Cardiac septum (tissue), 1 donor: ENCODE data around the gene SNX19. TPM values are rescaled to one million over a fixed set of nuclear protein-coding genes. Genes with fewer than 3 reads are reported as not detected.
"Not testable (repeated sequence)": the region's sequence is repeated elsewhere in the genome, so short reads cannot be mapped to it uniquely, and the experiment has no call there.

Source experiments
- DNase-seq: peaks from one replicate; pipeline ENCODE4 v3.0.0-alpha.2; 2020; ENCODE audit warnings: low spot score
- intact Hi-C: fragments of 100-400 bp; cut with DNase I; formaldehyde crosslinking; loops from one replicate; pipeline ENCODE4 v1.14.0; 2022
- long read RNA-seq: library from polyadenylated mRNA; unstranded; transcript quantifications from one replicate; pipeline ENCODE4 v2.0.0, GENCODE V29; 2021
- total RNA-seq: library from RNA; stranded (reverse); fragmentation: NEBNext Ultra II Directional; extraction: Animal tissue kit (Norgen Biotek cat#: 25700); gene quantifications from one replicate; pipeline ENCODE4 v1.2.1, GENCODE V29; 2021
- donor health status: DM: no; HTN: no; CAD: no.

Gene SNX19
- 45.9 TPM for total RNA-seq
- long read RNA-seq, full-length matches to known transcripts: 9 of 24 reads
- long read RNA-seq, partial matches to known transcripts: 9 of 24 reads
- long read RNA-seq, other reads (novel, unspliced or antisense): 6 of 24 reads

DNA sequence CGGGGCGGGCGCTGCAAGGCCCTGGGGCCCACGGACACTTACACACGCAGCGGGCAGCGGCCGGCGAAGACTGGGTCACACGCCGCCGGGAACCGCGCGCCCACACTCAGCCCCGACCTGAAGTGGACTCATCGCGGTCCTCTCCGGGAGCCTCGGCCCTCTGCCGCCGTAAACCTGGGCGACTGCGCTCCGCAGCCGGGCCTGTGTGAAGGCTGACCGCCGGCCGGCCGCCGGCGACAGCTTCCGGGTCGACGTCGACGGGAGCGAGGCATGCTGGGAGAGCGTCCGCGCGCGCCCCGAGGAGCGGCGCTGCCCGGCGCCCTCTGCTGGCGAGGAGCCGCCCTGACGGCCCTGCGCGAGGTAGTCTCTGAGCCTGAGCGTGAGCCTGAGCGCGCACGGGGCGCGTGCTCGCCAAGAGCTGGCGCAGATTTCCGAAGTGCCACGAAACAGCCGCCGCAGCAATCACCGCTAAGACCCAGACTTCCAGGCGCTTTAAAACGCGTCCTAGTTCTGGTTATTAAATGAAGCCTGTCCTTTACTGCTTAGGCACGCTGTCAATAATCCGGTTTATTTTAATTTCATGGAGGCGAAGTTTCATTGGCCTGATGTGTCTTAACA is at the start of gene SNX19:
Gene SNX19, minus strand, starts transcription at position 242 of the 618 bp plus-strand sequence. CDS start 540 bp downstream, outside the sequence.
- peak; percentile 97 for DNase-seq
- intact Hi-C loops: no loop called here

DNA sequence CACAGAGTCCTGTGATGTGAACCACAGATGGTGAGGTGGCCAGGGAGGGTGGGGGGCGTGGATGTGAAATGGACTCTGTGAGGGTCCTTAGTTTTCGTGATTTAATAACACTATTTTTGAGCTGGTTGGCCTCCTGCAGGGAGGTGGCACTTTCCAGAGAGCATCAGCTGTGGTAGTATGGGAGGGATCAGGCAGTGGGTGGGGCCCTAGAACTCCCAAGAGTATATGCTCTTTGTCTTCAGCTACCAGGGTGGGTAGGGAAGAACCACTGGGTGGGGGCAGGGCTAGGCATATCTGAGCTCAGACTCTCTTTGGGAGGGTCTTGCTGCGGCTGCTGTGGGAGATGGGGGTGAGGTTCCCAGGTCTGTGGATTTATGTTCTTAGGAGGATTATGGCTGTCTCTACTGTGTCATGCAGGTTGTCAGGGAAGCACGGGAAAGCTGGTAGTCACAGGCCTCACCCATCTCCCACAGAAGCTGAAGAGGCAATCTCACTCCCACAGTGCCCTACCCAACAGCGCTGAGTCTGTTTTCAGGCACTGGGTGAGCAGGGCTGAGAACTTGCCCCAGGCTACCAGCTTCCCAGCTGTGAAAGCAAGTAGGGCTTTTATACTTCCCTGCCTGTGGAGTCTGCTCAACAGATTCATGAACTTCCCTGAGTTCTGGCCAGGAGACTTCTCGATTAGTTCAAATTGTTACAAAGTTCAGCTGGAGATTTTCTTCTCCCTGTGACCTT is 47.9 kb upstream of the SNX19 start:
- intact Hi-C loops: no loop called here
- DNase-seq: no peak

GRCh38 chr11:130947889-130948288 is 31.6 kb upstream of the SNX19 start:
- no peak for DNase-seq
- intact Hi-C loops: no loop called here

GRCh38 chr11:130947481-130947880 is 31.2 kb upstream of the SNX19 start:
- no peak for DNase-seq
- intact Hi-C loops: no loop called here

DNA sequence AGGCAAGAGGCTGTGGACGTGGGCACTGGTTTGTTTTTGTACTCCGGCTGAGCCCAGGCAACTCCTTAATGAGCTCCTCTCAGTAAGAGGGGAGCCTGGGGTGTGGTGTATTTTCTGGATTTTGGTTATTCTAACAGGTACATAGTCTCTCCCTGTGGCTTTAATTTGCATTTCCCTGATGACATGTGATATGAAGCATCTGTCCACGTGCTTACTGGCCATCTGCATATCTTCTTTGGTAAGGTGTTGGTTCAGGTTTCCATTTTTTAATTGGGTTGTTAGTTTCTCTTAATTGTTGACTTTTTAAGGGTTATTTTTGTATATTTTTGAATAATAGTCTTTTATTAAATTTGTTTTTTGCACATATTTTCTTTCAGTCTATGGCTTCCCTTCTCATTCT is 30.8 kb upstream of the SNX19 start:
- intact Hi-C loops: no loop called here
- no peak for DNase-seq

- intact Hi-C loops: no loop called here
- DNase-seq: peak; percentile 81
Measured at GRCh38 chr11:130945896-130946295, 29.6 kb upstream of the SNX19 start.

- intact Hi-C loops: no loop called here
- DNase-seq: no peak
Measured at GRCh38 chr11:130940706-130941105, 24.4 kb upstream of the SNX19 start.

- DNase-seq: no peak
- intact Hi-C loops: no loop called here
Measured at GRCh38 chr11:130937051-130937450, 20.8 kb upstream of the SNX19 start.

- intact Hi-C loops: no loop called here
- no peak for DNase-seq
Measured at GRCh38 chr11:130932086-130932712, 15.9 kb upstream of the SNX19 start.

- intact Hi-C loops: loop anchor here (5.0 kb wide), 1 partner anchor 748 kb away; no protein-coding TSS in a partner anchor
- no peak for DNase-seq
Measured at GRCh38 chr11:130924750-130925149, 8.5 kb upstream of the SNX19 start.

DNA sequence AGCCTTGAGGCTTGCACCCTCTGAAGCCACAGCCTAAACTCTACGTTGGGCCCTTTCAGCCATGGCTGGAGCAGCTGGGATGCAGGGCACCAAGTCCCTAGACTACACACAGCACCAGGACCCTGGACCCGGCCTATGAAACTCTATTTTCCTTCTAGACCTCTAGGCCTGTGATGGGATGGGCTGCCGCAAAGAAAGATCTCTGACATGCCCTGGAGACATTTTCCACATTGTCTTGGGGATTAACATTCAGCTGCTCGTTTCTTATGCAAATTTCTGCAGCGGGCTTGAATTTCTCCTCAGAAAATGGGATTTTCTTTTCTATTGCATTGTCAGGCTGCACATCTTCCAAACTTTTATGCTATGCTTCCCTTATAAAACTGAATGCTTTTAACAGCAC is 4.3 kb upstream of the SNX19 start:
- intact Hi-C loops: loop anchor here (5.0 kb wide), 1 partner anchor 752 kb away; no protein-coding TSS in a partner anchor

GRCh38 chr11:130918081-130918480 is 1.8 kb upstream of the SNX19 start:
- no peak for DNase-seq
- intact Hi-C loops: no loop called here

More for the DNA sequence above, 4.3 kb upstream of the SNX19 start:
- DNase-seq: not testable (repeated sequence)

GRCh38 chr11:130916910-130917309 is 631 bp upstream of the SNX19 start:
- intact Hi-C loops: no loop called here
- no peak for DNase-seq

DNA sequence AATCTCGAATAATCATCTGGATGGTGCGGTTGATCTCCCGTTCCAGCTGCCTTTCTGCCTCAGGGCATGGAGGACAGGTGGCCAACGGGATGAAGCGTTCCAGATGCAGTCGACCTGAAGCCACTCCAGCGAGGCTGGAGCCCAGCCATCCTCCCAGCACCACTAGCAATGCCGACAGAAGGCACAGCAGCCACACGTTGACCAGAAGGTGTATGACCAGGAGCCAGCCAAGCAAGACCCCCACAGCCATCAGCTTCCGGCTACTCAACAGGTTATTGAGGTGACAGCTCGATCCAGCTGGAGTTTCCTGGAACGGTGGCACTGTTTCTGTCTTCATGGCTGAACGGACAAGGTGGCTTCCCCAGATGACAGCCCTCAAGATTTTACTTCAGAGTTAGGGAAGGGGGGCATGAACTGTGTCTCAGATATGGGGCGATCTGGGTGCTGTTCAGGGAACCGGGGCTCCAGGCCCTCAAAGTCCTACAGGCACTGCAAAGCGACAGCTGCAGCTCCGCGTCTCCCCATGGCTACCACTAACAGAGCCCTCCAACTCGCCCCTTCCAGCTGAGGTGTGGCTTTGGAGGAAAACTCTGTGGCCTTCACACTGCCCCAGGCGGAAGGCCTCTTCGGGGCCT is 559 bp downstream of the SNX19 start:
- intact Hi-C loops: no loop called here

DNA sequence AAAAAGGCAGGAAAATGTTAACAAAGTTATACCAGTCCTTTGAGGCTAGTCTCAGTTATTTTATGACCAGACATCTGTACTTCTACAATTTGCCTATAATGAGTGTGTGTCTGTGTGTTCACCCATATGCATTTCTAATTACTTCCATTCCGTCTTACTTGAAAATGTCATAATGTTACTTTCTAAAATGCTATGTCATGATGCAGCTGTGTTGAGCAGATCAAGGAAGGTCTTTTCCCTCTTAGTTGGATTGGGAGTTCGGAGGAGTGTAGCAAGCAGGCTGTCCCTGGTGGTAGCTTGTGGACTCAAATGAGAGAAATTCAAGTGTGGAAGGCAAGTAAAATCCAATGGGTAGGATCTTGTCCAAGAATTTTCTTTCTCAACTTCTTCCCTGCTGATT is 3.0 kb downstream of the SNX19 start:
- intact Hi-C loops: no loop called here
- no peak for DNase-seq

More for the DNA sequence above, 559 bp downstream of the SNX19 start:
- no peak for DNase-seq

DNA sequence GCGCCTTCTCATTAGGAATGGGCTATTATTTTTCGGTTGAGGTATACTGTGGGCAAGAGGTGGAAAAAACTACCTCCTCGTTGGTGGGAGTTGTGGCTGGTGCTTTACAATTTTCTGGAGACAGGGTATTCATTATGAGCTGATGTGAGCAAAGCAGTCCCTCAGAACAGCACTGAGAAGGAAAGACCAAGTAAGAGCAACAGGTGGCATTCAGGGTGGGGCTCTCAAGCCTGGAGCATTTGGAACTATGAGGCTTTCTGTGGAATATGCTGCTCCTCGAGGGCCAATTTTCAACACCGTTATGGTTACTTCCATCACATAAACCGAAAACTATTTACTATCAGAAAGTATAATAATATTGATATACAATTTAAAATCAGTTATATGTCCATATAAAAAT is 3.7 kb downstream of the SNX19 start:
- DNase-seq: no peak

DNA sequence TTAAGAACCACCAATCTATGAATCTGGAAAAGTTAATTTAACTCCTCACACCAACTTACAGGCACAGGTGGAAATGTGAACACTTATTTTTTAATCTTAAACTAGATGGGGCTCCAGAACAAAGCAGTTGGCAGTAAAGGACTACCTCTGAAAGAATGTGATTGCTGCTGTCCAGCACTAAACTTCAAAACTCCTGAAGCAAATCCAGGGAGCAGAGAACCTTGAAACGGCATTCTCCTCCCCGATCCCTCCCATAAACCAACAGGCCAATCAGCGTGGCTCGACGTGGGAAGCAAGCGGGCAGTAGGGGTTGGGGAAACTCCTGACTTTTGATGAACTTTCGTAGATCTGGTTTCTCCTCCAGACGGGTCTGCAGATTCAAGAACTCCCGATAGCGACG is 5.0 kb downstream of the SNX19 start:
- intact Hi-C loops: no loop called here
- DNase-seq: no peak

More for the DNA sequence above, 3.7 kb downstream of the SNX19 start:
- intact Hi-C loops: no loop called here

GRCh38 chr11:130909650-130910049 is 6.6 kb downstream of the SNX19 start:
- intact Hi-C loops: no loop called here
- no peak for DNase-seq

- intact Hi-C loops: no loop called here
- DNase-seq: no peak
Measured at GRCh38 chr11:130908770-130909625, 7.3 kb downstream of the SNX19 start.
